GM12801 (cell line): ENCODE results near the gene WDPCP.

Experiments used
- CTCF ChIP-seq: IDR thresholded peaks from one replicate; pipeline ENCODE4 v1.5.1; 2011; ENCODE audit warnings: control low read depth; ENCODE audit not compliant: insufficient read length; ENCODE audit errors: extremely low read depth

WDPCP gene

GRCh38 chr2:63093502-63093901, 494.8 kb downstream of the WDPCP start:
- TF ChIP-seq CTCF = no peak

- TF ChIP-seq CTCF = no peak
Measured at GRCh38 chr2:63092857-63093256, 495.4 kb downstream of the WDPCP start.

GRCh38 chr2:63092401-63092800, 495.9 kb downstream of the WDPCP start:
- TF ChIP-seq CTCF = no peak

- TF ChIP-seq CTCF = no peak
Measured at GRCh38 chr2:63086687-63087086, 501.6 kb downstream of the WDPCP start.

GRCh38 chr2:63081404-63081803, 506.9 kb downstream of the WDPCP start:
- no peak for TF ChIP-seq CTCF

GRCh38 chr2:63078852-63079606, 509.2 kb downstream of the WDPCP start:
- no peak for TF ChIP-seq CTCF

GRCh38 chr2:63073994-63074393, 514.3 kb downstream of the WDPCP start:
- TF ChIP-seq CTCF = no peak
